ENCODE results near the gene MACROD1.

The MACROD1 gene

DNA sequence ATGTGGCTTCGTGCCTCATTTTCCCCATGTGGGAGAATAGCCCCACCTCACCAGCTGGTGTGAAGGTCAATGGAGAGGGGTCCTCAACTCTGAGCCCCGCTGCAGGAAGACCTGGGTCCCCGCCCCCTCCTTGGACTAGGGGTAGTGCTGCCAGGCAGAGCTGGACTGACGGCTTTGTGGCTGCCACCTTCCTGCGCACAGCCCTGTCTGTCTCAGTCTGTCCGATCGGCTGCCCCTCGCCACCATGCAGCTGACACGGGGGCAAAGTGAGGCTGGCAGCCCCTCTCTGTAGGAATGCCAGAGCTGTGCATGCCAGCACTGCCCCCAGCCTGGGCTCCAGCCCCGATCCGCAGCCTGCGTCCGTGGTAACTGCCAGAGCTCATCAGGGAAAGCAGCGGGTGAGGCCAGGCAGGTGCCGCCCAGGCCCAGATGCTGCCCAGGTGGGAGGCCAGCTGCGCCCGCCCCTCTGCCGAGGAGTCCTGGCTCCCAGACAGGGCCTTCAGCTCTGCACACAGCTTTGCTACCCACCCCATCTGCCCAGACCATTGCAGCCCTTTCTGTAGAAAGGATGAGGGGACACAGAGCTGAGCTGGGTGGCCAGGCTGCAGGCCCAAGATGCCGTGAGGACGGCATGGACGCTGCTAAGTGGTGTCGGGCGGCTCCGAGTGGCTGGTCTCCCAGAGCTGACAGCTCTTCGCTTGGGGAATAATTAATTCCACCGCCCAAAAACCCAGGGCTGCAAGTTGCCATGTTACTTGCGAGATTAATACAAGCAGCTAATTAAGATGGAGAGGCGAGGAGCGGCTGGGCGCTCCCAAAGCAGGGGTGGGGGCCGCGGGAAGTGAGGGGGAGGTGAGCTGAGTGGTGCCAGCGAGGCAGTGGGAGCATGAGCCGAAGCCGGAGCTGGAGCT, 149.7 kb downstream of the MACROD1 start:
- no peak for DNase-seq (ENCODE audit: low read depth in 2 of 2)

GRCh38 chr11:64015510-64015909, 150.4 kb downstream of the MACROD1 start:
- no peak for DNase-seq (ENCODE audit: low read depth in 2 of 2)

- no peak for DNase-seq (ENCODE audit: low read depth in 2 of 2)
Observed at GRCh38 chr11:64014356-64014755, 151.6 kb downstream of the MACROD1 start.

- DNase-seq (ENCODE audit: low read depth in 2 of 2): no peak
Observed at GRCh38 chr11:64013141-64013896, 152.6 kb downstream of the MACROD1 start.

- DNase-seq (ENCODE audit: low read depth in 2 of 2): no peak
Observed at GRCh38 chr11:64011371-64011770, 154.5 kb downstream of the MACROD1 start.

GRCh38 chr11:64010783-64011182, 155.1 kb downstream of the MACROD1 start:
- DNase-seq (ENCODE audit: low read depth in 2 of 2): no peak

GRCh38 chr11:64009710-64010109, 156.2 kb downstream of the MACROD1 start:
- no peak for DNase-seq (ENCODE audit: low read depth in 2 of 2)

GRCh38 chr11:64008914-64009633, 156.8 kb downstream of the MACROD1 start:
- DNase-seq (ENCODE audit: low read depth in 2 of 2): no peak

DNA sequence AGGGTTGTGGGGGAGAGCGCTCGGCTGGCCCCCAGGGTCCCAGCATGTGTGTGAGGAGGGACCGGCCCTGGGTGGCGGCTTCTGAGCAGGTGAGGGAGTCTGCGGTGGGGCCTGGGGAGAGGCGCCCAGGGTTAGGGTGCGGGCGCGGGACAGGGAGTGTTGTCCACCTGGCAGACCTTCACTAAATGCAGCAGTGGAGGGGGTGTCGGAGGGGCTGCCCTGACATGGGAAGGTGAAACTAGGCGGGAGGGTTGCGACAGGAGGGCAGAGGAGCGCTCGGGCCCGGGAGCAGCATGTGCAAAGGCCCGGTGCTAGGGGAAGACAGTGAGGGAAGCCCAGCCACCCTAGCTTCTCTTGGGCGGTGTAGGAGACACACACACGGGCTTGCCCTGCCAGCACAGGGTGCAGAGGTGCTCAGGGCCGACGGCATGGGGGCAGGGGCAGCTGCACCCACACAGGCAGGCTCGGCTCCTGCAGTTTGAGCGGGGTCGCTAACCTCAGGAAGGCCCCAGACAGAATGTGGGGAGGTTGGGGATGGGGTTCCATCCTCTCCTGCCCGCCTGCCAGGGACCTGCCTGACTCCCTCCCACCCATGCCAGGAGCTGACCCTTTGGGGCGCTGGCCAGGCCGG, 157.5 kb downstream of the MACROD1 start:
- no peak for DNase-seq (ENCODE audit: low read depth in 2 of 2)

DNA sequence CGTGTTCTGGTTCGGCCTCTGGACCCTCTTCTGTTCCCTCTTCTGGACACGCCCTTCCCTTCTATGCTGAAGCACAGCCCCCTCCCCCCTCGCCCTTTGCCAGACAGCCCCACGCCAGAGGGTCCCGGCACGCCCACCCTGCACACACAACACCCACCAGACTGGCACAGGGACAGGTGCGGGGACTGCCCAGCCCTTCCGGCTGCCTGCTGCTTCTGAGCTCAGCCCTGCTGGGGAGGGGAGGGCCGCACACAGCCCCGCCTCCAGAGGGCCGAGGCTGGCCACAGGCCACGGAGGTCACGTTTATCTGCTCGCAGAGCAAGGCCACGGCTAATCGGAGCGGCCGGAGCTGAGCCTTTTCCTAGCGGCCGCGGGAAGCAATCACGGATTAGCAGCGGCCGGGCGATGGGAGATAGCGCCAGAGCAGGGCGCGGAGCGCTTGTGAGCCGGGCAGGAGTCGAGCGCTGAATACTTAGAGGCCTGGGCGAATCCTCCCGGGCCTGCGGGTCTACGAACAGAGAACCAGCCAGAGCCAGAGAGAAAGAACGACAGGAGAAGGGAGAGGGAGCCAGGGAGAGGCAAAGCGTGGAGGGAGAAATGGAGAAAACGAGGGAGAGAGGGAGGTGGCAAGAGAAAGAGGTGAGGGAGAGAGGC, 158.2 kb downstream of the MACROD1 start:
- no peak for DNase-seq (ENCODE audit: low read depth in 2 of 2)

DNA sequence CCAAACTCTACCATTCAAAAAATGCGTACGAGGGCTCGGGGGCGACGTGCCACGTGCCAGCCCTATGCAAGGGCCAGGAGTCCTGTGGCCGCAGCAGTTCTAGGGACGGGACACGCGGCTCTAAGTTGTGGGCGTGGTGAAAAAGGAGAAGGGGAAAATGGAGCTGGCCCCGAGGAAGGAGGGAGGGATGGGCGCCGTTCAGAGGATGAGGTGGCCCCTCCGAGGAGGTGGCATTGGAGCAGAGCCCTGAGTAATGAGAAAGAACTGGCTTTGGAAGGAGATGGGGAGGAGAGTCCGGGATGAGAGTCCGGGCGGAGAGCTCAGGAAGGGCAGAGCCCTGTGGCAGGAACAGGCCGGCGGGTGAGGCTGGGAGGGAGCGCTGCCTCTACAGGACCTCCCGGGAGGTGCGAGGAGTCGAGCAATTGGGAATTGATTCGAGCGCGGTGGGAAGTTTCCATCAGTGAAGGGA, 158.7 kb downstream of the MACROD1 start:
- no peak for DNase-seq (ENCODE audit: low read depth in 2 of 2)

- no peak for DNase-seq (ENCODE audit: low read depth in 2 of 2)
Observed at GRCh38 chr11:64006398-64006797, 159.5 kb downstream of the MACROD1 start.

GRCh38 chr11:64005691-64006090, 160.2 kb downstream of the MACROD1 start:
- no peak for DNase-seq (ENCODE audit: low read depth in 2 of 2)

GRCh38 chr11:64004590-64004984, 161.3 kb downstream of the MACROD1 start:
- DNase-seq (ENCODE audit: low read depth in 2 of 2): no peak

DNA sequence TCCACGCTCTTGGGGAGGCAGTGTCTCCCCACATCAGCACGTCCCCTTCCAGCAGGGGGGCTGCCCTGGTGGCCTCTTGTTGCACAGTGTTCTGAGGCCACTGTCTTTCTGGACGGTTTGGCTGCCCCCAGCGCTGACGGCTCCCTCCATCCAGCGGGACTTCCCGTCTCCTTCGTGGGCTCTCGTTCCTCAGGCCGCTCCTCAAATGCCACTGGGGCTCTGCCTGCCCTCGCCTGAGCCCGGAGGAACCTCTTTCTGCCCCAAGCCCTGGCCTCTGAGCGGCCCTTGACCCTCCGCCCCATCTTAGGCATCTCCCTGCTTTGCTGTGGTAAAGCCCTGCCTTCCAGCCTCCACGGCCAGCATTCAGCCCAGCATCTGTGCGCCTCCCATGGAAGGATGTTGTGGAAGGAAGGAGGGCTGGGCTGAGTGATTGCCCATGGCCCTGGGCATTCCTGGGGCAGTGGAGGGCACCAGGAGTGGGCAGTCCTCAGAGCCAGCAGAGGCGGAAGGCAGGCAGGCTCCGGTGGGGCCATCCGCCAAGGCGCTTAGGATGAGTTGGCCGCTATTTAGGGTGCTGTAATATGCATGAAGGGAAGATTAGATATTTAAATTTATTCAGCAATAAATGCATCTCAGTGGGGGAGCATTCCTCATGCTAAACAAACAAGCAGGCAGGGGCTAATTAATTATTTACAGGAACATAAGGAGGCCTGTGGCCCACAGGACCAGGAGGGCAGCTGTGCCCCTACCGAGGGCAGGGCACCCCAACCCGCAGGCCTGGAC, 161.9 kb downstream of the MACROD1 start:
- DNase-seq (ENCODE audit: low read depth in 2 of 2): no peak

DNA sequence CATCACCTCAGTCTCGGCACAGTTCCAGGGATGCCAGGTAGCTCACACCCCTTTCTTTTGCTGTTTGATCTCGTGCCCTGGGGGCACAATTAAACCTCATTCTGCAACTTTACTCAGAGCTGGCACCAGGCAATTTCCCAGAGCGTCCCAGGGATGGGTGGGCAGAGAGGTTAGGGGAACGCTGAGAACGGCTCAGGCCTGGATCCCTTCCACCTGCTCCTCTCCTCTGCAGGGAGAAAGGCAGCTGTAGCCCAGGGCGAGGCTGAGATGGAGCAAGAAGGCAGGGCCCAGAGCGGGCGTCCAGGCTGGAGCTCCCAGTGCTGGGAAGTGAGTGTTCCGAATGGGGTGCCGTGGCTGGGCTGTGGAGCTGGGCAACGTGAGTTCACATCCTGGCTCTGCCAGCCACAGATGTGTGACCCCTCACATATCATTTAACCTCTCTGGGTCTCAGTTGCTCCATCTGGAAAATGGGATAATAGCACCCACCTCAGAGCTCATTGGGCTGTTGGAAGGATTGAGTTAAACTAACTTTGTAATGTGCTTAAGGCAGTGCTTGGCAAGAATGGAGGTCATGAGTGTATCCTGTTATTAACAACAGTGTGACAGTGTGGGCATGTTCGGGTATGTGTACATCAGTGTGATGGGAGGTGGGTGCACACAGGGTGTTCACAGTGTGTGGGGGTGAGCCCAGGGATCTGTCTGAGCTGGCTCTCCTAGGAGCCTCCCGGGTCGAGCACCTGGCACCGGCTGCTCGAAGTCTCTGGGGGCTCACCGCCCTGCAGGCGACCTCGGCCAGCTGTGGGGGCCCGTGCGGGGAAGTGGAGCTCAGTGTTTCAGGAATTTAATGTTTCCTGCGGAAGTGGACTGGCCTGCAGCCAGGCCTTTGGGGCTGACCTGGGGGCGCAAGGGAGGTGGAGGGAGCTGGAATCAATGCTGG, 164.2 kb downstream of the MACROD1 start:
- DNase-seq (ENCODE audit: low read depth in 2 of 2): no peak

DNA sequence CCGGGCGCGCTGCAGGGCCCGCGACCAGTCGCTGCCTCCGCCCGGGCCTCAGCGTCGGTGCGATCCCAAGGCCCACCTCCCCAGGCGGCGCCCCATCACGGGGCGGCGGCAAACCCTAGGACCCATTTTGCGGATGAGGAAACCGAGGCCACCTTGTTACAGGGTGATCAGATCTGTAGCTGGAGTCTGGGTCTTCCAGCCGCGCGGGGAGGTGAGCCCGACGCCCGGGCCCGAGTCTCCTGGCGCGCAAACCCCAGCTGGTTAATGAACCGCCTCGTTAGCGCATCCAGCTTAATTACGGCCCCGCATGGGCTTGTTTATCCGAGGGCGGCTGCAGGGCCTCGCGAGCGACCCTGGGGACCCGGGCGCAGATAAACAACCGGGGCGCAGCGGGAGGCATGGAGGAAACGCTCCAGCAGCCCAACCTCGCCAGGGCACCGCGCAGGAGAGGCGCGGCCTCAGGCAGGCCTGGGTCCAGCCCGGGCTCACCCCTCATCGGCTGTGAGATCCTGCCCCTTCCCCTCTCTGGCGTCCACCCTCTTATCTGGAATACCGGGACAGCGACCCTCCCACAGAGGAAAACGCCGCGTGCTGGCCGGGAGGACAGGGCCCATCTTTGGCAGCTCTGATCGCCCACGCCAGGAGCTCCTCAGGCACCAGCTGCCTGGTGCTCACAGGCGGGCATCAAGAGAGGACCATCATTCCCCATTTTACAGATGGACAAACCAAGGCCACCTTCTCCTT, 165.0 kb downstream of the MACROD1 start:
- no peak for DNase-seq (ENCODE audit: low read depth in 2 of 2)

DNA sequence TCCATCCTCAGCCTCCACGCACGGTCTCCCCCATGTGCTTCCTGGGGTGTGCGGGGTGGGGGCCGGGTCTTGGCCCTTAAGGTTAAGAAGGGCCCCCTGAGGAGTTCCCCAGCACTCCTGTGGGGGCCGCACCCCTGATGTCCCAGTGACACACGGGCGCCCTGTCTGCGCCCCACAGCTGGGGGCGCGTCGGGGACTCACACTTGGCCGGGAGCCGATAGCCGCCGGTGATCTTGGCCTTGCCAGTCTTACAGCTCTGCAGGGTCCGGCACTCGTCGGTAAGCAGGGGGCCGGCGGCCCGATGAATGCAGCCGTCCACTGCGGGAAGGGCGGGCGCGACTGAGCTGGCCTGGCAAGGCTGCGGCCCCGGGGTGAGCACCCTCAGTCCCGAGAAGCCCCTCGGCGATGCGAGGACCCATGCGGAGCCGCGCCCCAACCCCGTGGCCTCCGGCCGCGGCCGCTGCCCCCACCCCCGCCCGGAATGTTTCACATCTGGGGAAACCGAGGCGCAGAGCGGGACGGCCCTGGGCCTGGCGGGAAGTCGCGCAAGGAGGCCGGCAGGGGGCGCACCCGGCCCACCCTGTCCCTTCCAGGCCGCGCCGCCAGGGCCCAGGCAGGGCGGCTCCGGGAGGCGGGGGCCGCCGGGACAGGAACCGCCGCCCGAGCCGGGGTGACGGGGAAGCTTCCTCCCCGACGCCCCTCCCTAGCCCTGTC, 165.7 kb downstream of the MACROD1 start:
- peak; percentile 27 to 41 for DNase-seq (ENCODE audit: low read depth in 2 of 2)
